ENCODE results near the gene GOLGB1. TPM values are rescaled to one million over a fixed set of nuclear protein-coding genes. Genes with fewer than 3 reads are reported as not detected.

The GOLGB1 gene
- total RNA-seq, 2 donors from 2014 or later, result 46.4 to 59.0 TPM

DNA sequence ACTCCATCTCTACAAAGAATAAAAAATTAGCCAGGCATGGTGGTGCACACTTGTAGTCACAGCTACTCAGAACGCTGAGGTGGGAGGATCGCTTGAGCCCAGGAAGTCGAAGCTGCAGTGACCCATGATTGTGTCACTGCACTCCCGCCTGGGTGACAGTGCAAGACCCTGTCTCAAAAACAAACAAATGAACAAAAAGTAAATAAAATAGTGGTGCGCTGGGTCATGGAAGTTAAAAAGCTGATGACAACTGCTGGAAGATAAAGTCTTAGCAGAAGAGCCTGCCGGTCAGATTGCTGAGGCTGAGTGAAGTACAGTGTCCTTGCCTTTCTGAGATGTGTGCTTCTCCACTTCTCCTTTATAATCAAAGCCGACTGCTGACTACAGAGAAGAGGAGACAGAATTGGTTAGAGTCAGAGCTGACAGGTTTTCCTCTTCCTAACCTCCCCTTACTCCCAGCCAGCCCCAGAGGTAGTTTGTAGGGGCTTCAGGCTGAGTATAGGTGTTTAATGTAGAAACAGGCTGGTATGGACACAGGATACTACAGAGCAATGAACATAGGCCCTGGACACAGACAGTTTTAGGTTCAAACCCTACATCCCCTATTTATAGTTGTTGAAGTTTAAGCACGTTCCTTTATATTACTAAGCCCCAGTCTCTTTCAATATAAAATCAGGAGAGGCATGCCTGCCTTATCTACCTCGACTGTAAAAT, 106.8 kb downstream of the GOLGB1 start:
- Histone ChIP-seq H3K9me3 (no peaks in the 10 kb centered on the region), H3K36me3 (replicated peaks in 1 of 2; ENCODE audit: insufficient read depth in 1 of 2, low read depth in 2 of 2) (no peaks in the 10 kb centered on the region), H3K27me3 (no peaks in the 10 kb centered on the region), H3K4me3 (no peak overlapping the region), H3K27ac (no peak overlapping the region), H3K4me1 (no peaks in the 10 kb centered on the region)
- TF ChIP-seq, protein P1, sequence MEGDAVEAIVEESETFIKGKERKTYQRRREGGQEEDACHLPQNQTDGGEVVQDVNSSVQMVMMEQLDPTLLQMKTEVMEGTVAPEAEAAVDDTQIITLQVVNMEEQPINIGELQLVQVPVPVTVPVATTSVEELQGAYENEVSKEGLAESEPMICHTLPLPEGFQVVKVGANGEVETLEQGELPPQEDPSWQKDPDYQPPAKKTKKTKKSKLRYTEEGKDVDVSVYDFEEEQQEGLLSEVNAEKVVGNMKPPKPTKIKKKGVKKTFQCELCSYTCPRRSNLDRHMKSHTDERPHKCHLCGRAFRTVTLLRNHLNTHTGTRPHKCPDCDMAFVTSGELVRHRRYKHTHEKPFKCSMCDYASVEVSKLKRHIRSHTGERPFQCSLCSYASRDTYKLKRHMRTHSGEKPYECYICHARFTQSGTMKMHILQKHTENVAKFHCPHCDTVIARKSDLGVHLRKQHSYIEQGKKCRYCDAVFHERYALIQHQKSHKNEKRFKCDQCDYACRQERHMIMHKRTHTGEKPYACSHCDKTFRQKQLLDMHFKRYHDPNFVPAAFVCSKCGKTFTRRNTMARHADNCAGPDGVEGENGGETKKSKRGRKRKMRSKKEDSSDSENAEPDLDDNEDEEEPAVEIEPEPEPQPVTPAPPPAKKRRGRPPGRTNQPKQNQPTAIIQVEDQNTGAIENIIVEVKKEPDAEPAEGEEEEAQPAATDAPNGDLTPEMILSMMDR (IDR thresholded peaks at IDR 0.05), result no peak
- TF ChIP-seq POLR2A (IDR thresholded peaks at IDR 0.05), result no peak
- intact Hi-C loops (cut with DNase I), result no loop called here
- DNase-seq (no peak), ATAC-seq (no peak)
- WGBS, 2 donors, result 75 to 83% methylated on average over 9 of the region's 9 CpGs

DNA sequence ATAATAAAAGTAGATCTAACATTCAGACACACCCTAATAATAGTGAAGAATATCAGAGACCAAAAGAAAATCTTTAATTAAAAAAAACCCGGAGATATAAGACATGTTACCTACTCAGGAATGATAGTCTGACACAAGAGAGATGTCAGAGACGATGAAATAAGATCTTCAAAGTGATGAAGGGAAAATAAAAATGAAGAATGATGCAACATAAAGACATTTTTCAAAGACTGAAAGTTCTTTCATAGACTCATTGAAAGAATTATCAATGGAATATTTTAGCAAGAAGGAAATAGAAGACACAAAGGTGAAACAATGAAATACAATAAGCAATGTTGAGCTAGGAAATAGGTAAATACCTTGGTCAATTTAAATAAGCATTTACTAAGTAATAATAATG, 108.4 kb downstream of the GOLGB1 start:
- no peak for DNase-seq
- ATAC-seq, result no peak
- intact Hi-C loops (cut with DNase I), result no loop called here

DNA sequence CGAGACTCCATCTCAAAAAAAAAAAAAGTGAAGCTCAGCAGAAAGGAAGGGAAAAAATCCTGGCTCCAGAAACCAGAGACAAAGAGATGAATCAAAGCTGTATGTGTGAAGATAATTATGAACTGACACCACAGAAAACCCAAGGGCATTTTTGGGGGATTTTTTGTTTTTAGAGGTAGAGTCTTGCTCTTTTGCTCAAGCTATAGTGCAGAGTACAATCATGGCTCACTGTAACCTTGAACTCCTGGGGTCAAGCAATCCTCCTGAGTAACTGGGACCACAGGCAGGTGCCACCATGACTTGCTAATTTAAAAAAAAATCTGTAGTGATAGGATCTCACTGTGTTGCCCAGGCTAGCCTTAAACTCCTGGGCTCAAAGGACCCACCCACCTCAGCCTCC, 111.6 kb downstream of the GOLGB1 start:
- Histone ChIP-seq H3K4me3 (no peak overlapping the region), H3K4me1 (no peaks in the 10 kb centered on the region), H3K36me3 (replicated peaks in 1 of 2; ENCODE audit: insufficient read depth in 1 of 2, low read depth in 2 of 2) (no peaks in the 10 kb centered on the region), H3K9me3 (no peaks in the 10 kb centered on the region), H3K27me3 (no peaks in the 10 kb centered on the region), H3K27ac (no peak overlapping the region)
- intact Hi-C loops (cut with DNase I), result no loop called here
- no peak for TF ChIP-seq POLR2A (IDR thresholded peaks at IDR 0.05)
- TF ChIP-seq, protein P1 (IDR thresholded peaks at IDR 0.05), result no peak
- ATAC-seq (no peak), DNase-seq (no peak)
- WGBS, 2 donors, result 93 to 94% methylated on average over 1 of the region's 1 CpG

More for the DNA sequence above, 108.4 kb downstream of the GOLGB1 start:
- Histone ChIP-seq H3K36me3 (replicated peaks in 1 of 2; ENCODE audit: insufficient read depth in 1 of 2, low read depth in 2 of 2) (no peaks in the 10 kb centered on the region), H3K4me3 (no peak overlapping the region), H3K4me1 (no peaks in the 10 kb centered on the region), H3K9me3 (no peaks in the 10 kb centered on the region), H3K27me3 (no peaks in the 10 kb centered on the region), H3K27ac (no peak overlapping the region)
- WGBS, 2 donors, result 87 to 89% methylated on average over 2 of the region's 2 CpGs
- TF ChIP-seq POLR2A (IDR thresholded peaks at IDR 0.05), result no peak
- TF ChIP-seq, protein P1 (IDR thresholded peaks at IDR 0.05), result no peak

DNA sequence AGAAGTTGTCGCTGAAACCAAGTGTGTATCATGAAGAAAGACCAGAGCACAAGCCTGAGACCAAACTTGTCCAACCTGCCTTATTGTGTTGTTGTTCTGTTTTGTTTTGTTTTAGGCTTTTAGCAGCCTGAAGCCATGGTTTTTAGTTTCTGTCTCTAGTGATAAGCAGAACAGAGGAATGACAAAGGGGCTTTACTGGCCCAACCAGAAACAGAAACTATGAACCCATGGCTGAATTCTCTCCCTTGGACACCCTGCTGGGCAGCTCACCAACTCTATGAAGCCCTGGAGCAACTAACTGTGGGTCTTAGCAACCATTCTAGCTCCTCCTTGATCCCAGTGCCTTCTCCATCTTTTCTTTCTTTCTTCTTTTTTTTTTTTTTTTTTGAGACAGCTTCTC, 119.2 kb downstream of the GOLGB1 start:
- 81 to 89% methylated on average over 1 of the region's 1 CpG for WGBS, 2 donors
- ATAC-seq, result no peak
- H3K4me3 ChIP-seq, result no peak overlapping the region
- intact Hi-C loops (cut with DNase I), result no loop called here
- DNase-seq, result no peak
- no peaks in the 10 kb centered on the region for H3K9me3 ChIP-seq
- H3K36me3 ChIP-seq (replicated peaks in 1 of 2; ENCODE audit: insufficient read depth in 1 of 2, low read depth in 2 of 2), result no peaks in the 10 kb centered on the region
- no peaks in the 10 kb centered on the region for H3K27me3 ChIP-seq
- no peaks in the 10 kb centered on the region for H3K4me1 ChIP-seq
- H3K27ac ChIP-seq, result no peak overlapping the region
- TF ChIP-seq POLR2A (IDR thresholded peaks at IDR 0.05), result no peak
- TF ChIP-seq, protein P1 (IDR thresholded peaks at IDR 0.05), result no peak

DNA sequence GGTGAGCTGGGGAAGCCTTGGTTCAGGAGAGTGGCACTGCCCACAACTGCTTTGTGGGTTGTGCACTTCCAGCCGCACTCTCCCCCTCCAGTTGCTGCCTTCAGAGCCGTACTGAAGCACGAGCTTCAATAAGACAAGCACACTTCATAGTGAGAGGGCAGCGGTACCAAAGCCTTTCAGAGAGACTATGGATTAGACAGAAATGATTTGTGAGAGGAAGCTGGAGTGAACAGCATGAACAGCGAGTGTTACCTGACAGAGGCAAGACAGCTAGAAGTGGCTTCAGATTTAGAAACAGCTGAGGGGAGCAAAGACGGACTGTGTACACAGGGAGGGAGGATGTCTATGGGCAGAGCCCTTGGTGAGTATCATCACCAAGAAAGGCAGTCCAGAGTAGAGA, 119.9 kb downstream of the GOLGB1 start:
- TF ChIP-seq, protein P1 (IDR thresholded peaks at IDR 0.05), result no peak
- H3K27me3 ChIP-seq, result no peaks in the 10 kb centered on the region
- no peak overlapping the region for H3K4me3 ChIP-seq
- ATAC-seq, result no peak
- no peak for DNase-seq
- intact Hi-C loops (cut with DNase I), result no loop called here
- WGBS, 2 donors, result 87% methylated on average over 6 of the region's 6 CpGs
- no peaks in the 10 kb centered on the region for H3K36me3 ChIP-seq (replicated peaks in 1 of 2; ENCODE audit: insufficient read depth in 1 of 2, low read depth in 2 of 2)
- no peaks in the 10 kb centered on the region for H3K9me3 ChIP-seq
- H3K27ac ChIP-seq, result no peak overlapping the region
- no peaks in the 10 kb centered on the region for H3K4me1 ChIP-seq
